SU-DHL-6 (cell line): Measurements from ENCODE around the gene MLH1.

Experiments used
- CTCF ChIP-seq: fragments of 200-600 bp; sonication (generic); IDR thresholded peaks from one replicate; pipeline ENCODE4 v1.5.1; 2017; ENCODE audit warnings: antibody characterized with exemption, mild to moderate bottlenecking, low read length, moderate library complexity; ENCODE audit not compliant: insufficient read depth, poor library complexity, severe bottlenecking
- EZH2phosphoT487 ChIP-seq: fragments of 200-600 bp; sonication (generic), shearing (Covaris generic); conservative IDR thresholded peaks from 2 replicates; pipeline ENCODE4 v1.6.1; 2018; ENCODE audit warnings: mild to moderate bottlenecking, antibody characterized with exemption, low read length, moderate library complexity, mixed read lengths

GRCh38 chr3:37031096-37031682 lies 37.9 kb downstream of the MLH1 start:
- TF ChIP-seq CTCF = no peak
- TF ChIP-seq EZH2phosphoT487 = no peak
